Nephron (organoid): Measurements from ENCODE around the gene DNM1.
A peak's percentile ranks its signal among the peaks of the same experiment; 100 is the strongest.

Experiments
- H3K27ac Mint-ChIP-seq, 3 experiments: 2 replicates each; pipeline ENCODE4 v1.8.0; 2020; ENCODE audit warnings: mixed read lengths in 3 of 3, mild to moderate bottlenecking in 2 of 3, moderate library complexity in 1 of 3
- H3K27me3 Mint-ChIP-seq: 2 replicates; pipeline ENCODE4 v1.8.0; 2021; ENCODE audit warnings: low read depth, mild to moderate bottlenecking, moderate library complexity, mixed read lengths
- H3K36me3 Mint-ChIP-seq: 2 replicates; pipeline ENCODE4 v1.8.0; 2020; ENCODE audit warnings: low read depth, mixed read lengths
- H3K4me1 Mint-ChIP-seq: 2 replicates; pipeline ENCODE4 v1.8.0; 2020; ENCODE audit warnings: mixed read lengths
- H3K4me3 Mint-ChIP-seq, 3 experiments: 2 replicates each; pipeline ENCODE4 v1.8.0; 2020; ENCODE audit warnings: mild to moderate bottlenecking in 3 of 3, mixed read lengths in 3 of 3, moderate library complexity in 2 of 3
- H3K9me3 Mint-ChIP-seq: 2 replicates; pipeline ENCODE4 v1.8.0; 2020; ENCODE audit warnings: mixed read lengths
- CTCF ChIP-seq, 3 experiments: fragments of 200-600 bp; sonication (generic); IDR thresholded peaks; one replicate each; pipeline ENCODE4 v1.5.0; 2021; ENCODE audit warnings: antibody characterized with exemption in 3 of 3; ENCODE audit not compliant: unreplicated experiment in 3 of 3

Gene DNM1

DNA sequence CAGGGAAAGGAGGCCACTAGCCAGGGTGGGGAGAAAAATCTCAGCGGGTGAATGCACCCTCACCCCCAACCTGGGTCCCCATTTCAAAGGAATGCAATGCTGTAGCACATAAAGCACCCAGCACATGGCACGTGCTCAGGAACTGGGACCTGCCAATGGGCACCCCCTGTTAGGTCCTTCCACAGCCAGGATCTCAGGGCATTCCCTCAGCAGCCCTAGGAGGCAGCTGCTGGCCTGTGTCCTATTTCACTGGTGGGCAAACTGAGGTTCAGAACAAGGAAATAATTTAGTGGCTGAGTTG, 8.8 kb downstream of the DNM1 start:
- no peaks in the 10 kb centered on the region for H3K27me3 Mint-ChIP-seq
- peak overlapping the region; percentile 89 to 97 (median 91) for H3K27ac Mint-ChIP-seq
- peak overlapping the region in 1 of 3 experiments; percentile 60 for H3K4me3 Mint-ChIP-seq
- no peak for TF ChIP-seq CTCF (IDR thresholded peaks at IDR 0.05; ENCODE audit: unreplicated experiment in 3 of 3)
- H3K4me1 Mint-ChIP-seq = peaks cover 47% of the 10 kb centered on the region
- H3K36me3 Mint-ChIP-seq = no peaks in the 10 kb centered on the region
- H3K9me3 Mint-ChIP-seq = no peaks in the 10 kb centered on the region

GRCh38 chr9:128213746-128214497, 10.7 kb downstream of the DNM1 start:
- Mint-ChIP-seq H3K36me3 (peaks cover 9% of the 10 kb centered on the region), H3K27me3 (peaks cover 4% of the 10 kb centered on the region), H3K4me1 (peaks cover 48% of the 10 kb centered on the region), H3K4me3 (peak overlapping the region in 1 of 3 experiments; percentile 39), H3K27ac (peak overlapping the region; percentile 89 to 94 (median 89)), H3K9me3 (no peaks in the 10 kb centered on the region)
- TF ChIP-seq CTCF (IDR thresholded peaks at IDR 0.05; ENCODE audit: unreplicated experiment in 3 of 3) = no peak

DNA sequence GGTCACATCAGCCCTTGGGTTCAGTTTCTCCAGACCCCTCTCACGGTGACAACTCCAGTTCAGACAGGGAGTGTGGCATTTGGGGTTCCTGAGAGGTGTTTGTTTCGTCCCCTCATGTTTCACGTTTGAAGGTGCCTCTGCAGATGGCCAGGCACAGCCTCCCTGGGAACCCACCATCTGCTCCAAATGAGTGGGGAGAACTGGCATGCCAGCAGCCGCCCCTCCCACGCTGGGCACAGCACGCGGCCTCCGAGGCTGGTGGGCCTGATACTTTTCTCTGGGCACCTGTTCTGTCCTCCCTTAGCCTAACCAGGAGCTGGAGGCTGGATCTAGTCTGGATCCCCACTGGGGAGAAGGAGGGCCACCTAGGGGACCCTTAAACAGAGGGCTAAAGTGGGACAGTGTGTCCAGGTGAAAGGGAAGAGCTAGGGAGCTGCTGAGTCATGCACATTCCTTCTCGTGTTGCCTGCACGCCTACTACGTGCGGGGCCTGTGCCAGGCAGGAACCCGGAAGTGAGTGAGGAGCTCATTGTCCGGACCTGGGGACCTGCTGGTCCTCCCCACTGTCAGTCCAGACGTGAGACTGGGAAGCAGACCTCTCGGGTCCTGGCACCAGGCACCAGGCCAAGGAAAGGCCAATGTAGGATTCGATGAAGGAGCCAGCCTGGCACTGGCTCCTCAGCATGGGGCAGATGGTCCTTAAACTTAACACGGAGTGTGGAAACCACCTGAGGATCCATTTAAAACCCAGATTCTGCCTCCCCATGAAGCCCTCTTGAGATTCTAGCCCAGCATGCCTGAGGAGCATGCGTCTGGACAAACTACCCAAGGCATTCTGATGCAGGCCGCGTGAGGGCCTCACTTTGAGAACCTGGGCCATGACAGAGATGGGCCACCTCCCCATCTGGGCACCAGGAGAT, 11.7 kb downstream of the DNM1 start:
- no peak overlapping the region for H3K4me3 Mint-ChIP-seq
- TF ChIP-seq CTCF (IDR thresholded peaks at IDR 0.05; ENCODE audit: unreplicated experiment in 3 of 3) = no peak
- peaks cover 4% of the 10 kb centered on the region for H3K27me3 Mint-ChIP-seq
- peak overlapping the region; percentile 42 to 94 (median 89) for H3K27ac Mint-ChIP-seq
- H3K36me3 Mint-ChIP-seq = peaks cover 11% of the 10 kb centered on the region
- peaks cover 45% of the 10 kb centered on the region for H3K4me1 Mint-ChIP-seq
- H3K9me3 Mint-ChIP-seq = no peaks in the 10 kb centered on the region

GRCh38 chr9:128215491-128216409, 12.6 kb downstream of the DNM1 start:
- Mint-ChIP-seq H3K9me3 (no peaks in the 10 kb centered on the region), H3K27me3 (peaks cover 4% of the 10 kb centered on the region), H3K27ac (peak overlapping the region; percentile 75 to 94 (median 89)), H3K36me3 (peaks cover 19% of the 10 kb centered on the region), H3K4me3 (peak overlapping the region in 1 of 3 experiments; percentile 39), H3K4me1 (peaks cover 42% of the 10 kb centered on the region)
- no peak for TF ChIP-seq CTCF (IDR thresholded peaks at IDR 0.05; ENCODE audit: unreplicated experiment in 3 of 3)

- Mint-ChIP-seq H3K9me3 (no peaks in the 10 kb centered on the region), H3K36me3 (peaks cover 24% of the 10 kb centered on the region), H3K4me1 (peaks cover 30% of the 10 kb centered on the region), H3K27ac (peak overlapping the region; percentile 14 to 94 (median 89)), H3K27me3 (peaks cover 4% of the 10 kb centered on the region), H3K4me3 (no peak overlapping the region)
- TF ChIP-seq CTCF (IDR thresholded peaks at IDR 0.05; ENCODE audit: unreplicated experiment in 3 of 3) = no peak
Measured at GRCh38 chr9:128216781-128217553, 13.8 kb downstream of the DNM1 start.
